GM12878 (cell line): ENCODE results near the gene SIRT7. TPM values are rescaled to one million over a fixed set of nuclear protein-coding genes. Genes with fewer than 3 reads are reported as not detected.

Experiments used
- CTCF ChIP-seq, 3 experiments: IDR thresholded peaks in 2 of 3; conservative IDR thresholded peaks in 1 of 3; 2 replicates each; pipeline ENCODE4 v1.5.1; 2011; ENCODE audit warnings: low read depth in 3 of 3, low read length in 3 of 3, mild to moderate bottlenecking in 3 of 3, control low read depth in 2 of 3, moderate library complexity in 2 of 3, inconsistent platforms in 1 of 3, mixed read lengths in 1 of 3; ENCODE audit not compliant: control insufficient read depth in 2 of 3, insufficient read depth in 1 of 3; ENCODE audit errors: extremely low read depth in 1 of 3
- FOXK2 ChIP-seq: fragments of 450-650 bp; IDR thresholded peaks from 2 replicates; pipeline ENCODE4 v1.6.1; 2017; ENCODE audit warnings: mild to moderate bottlenecking, moderate library complexity
- MXI1 ChIP-seq: fragments of 150-350 bp; IDR thresholded peaks from 2 replicates; pipeline ENCODE4 v1.6.1; 2011; ENCODE audit warnings: low read depth, mild to moderate bottlenecking, inconsistent platforms, low read length, improper control_type of control experiment
- MYB ChIP-seq: fragments of 150-350 bp; IDR thresholded peaks from 2 replicates; pipeline ENCODE4 v1.6.1; 2014; ENCODE audit warnings: mild to moderate bottlenecking, low read depth, low read length, borderline replicate concordance
- MYC ChIP-seq: IDR thresholded peaks from 2 replicates; pipeline ENCODE4 v1.6.1; 2011; ENCODE audit warnings: mild to moderate bottlenecking, low read length, moderate library complexity, inconsistent platforms; ENCODE audit not compliant: insufficient read depth, insufficient replicate concordance, insufficient read length, severe bottlenecking
- NFIC ChIP-seq: IDR thresholded peaks from 2 replicates; pipeline ENCODE4 v1.6.1; 2012; ENCODE audit warnings: low read depth, mild to moderate bottlenecking, inconsistent platforms, low read length, moderate library complexity
- NFXL1 ChIP-seq: fragments of 450-650 bp; IDR thresholded peaks from 2 replicates; pipeline ENCODE4 v1.6.1; 2017; ENCODE audit warnings: antibody characterized with exemption, mild to moderate bottlenecking, borderline replicate concordance
- NKRF ChIP-seq: fragments of 450-650 bp; conservative IDR thresholded peaks from 2 replicates; pipeline ENCODE4 v1.6.1; 2017; ENCODE audit warnings: mild to moderate bottlenecking, moderate library complexity
- RB1 ChIP-seq: fragments of 450-650 bp; formaldehyde crosslinking; IDR thresholded peaks from 2 replicates; pipeline ENCODE4 v1.6.1; 2017; ENCODE audit warnings: mild to moderate bottlenecking, borderline replicate concordance
- SIN3A ChIP-seq: IDR thresholded peaks from 2 replicates; pipeline ENCODE4 v1.6.1; 2012; ENCODE audit warnings: low read depth, low read length, improper control_type of control experiment
- TBL1XR1 ChIP-seq: IDR thresholded peaks from 2 replicates; pipeline ENCODE4 v1.6.1; 2012; ENCODE audit warnings: low read depth, low read length, improper control_type of control experiment
- USF2 ChIP-seq: IDR thresholded peaks from 2 replicates; pipeline ENCODE4 v1.6.1; 2011; ENCODE audit warnings: low read depth, low read length, improper control_type of control experiment, borderline replicate concordance
- ZNF274 ChIP-seq: IDR thresholded peaks from one replicate; pipeline ENCODE4 v1.8.0; 2011; ENCODE audit not compliant: insufficient read length, insufficient read depth
- polyA plus RNA-seq, 11 experiments: library from polyadenylated mRNA; depleted of rRNA in 4 of 11; unstranded in 6 of 11; stranded (reverse) in 5 of 11; fragments of >200 nt; fragmentation: Nextera tagmentation in 4 of 11; fragmentation: Illumina TruSeq in 1 of 11; extraction: Ambion mirVana in 4 of 11; extraction: Trizol in 1 of 11; gene quantifications; 1 replicate in 1 of 11; 2 replicates in 10 of 11; pipeline versions ENCODE4 v1.2.1 to v1.2.3, GENCODE V29; 2011 to 2016; ENCODE audit warnings: inconsistent platforms in 2 of 11, missing spikeins in 2 of 11, low read depth in 1 of 11
- total RNA-seq, 4 experiments: library from RNA; depleted of rRNA in 3 of 4; stranded (reverse); fragments of >200 nt in 3 of 4; fragmentation: Illumina TruSeq in 1 of 4; extraction: Trizol in 1 of 4; gene quantifications; 2 replicates each; pipeline versions ENCODE4 v1.2.1 to v1.2.3, GENCODE V29; 2013 to 2021

SIRT7 gene
- total and polyA plus RNA-seq, 10 of the 15 experiments (the other 5 are each of a cell fraction or from before 2014, with no cell fraction given): 1.2 to 56.2 (median 22.7) TPM

GRCh38 chr17:81927653-81928543, 9.9 kb upstream of the SIRT7 start, which contains the start of gene MAFG (continued):
- TF ChIP-seq USF2 (peak; percentile 93), FOXK2 (no peak), NFXL1 (peak; percentile 54; the same call in 1 of the 2 replicates), SIN3A (peak; percentile 85), ZNF274 (no peak), RB1 (peak; percentile 88; the same call in 1 of the 2 replicates), MYC (no peak), MYB (no peak), MXI1 (peak; percentile 69), TBL1XR1 (no peak), NFIC (no peak), NKRF (peak; percentile 96), CTCF (IDR thresholded peaks at IDR 0.05 in 2 of 3, conservative IDR thresholded peaks at IDR 0.05 in 1 of 3; ENCODE audit: control insufficient read depth in 2 of 3, extremely low read depth in 1 of 3, insufficient read depth in 1 of 3, low read depth in 3 of 3, low read length in 3 of 3) (peak; percentile 33 to 44 (median 42); a peak in 5 of 6 replicates)
